ENCODE data around the gene AOPEP. TPM values are rescaled to one million over a fixed set of nuclear protein-coding genes. Genes with fewer than 3 reads are reported as not detected.
A peak's percentile ranks its signal among the peaks of the same experiment; 100 is the strongest.

Gene AOPEP
- total RNA-seq, 4 donors from 2014 or later, result 252 to 375 (median 312) TPM

DNA sequence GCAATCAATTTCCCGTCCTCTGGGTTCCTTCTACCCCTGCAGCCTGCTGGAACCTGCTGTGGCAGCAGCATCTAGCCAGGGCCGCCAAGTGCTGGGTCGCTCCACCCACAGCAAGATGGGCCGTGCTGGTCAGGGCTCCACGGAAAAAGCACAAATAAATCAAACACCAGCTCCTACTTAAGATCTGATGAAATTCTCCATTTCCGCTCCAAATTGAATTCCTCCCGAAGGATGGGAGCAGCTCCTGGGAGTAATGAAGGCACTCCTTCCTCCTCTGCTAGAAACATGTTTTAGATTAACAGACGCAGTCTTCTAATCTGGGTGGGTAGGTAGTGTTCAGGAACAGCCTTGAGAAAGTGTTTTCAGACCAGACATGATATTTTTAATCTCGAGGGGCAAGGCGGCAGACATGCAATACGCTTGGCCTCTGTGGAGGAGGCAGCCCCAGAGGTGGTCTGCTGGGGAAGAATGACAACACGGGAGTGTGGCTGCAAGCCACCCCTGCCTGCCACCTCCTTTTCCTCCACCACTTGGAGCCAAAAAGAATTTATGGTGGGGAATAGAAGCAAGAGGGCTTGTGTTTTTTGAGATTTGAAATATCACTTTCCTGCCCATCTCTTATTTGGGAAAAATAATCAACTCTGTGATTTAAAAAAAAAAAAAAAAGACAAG, 194.1 kb downstream of the AOPEP start:
- Histone ChIP-seq H3K9me3 (no peaks in the 10 kb centered on the region), H3K4me3 (no peak overlapping the region), H3K27ac (peak overlapping the region; percentile 82 to 90 (median 84)), H3K4me1 (peaks cover 7 to 57% (median 41%) of the 10 kb centered on the region in 3 donors), H3K27me3 (no peaks in the 10 kb centered on the region), H3K36me3 (no peaks in the 10 kb centered on the region)
- TF ChIP-seq, protein P1, sequence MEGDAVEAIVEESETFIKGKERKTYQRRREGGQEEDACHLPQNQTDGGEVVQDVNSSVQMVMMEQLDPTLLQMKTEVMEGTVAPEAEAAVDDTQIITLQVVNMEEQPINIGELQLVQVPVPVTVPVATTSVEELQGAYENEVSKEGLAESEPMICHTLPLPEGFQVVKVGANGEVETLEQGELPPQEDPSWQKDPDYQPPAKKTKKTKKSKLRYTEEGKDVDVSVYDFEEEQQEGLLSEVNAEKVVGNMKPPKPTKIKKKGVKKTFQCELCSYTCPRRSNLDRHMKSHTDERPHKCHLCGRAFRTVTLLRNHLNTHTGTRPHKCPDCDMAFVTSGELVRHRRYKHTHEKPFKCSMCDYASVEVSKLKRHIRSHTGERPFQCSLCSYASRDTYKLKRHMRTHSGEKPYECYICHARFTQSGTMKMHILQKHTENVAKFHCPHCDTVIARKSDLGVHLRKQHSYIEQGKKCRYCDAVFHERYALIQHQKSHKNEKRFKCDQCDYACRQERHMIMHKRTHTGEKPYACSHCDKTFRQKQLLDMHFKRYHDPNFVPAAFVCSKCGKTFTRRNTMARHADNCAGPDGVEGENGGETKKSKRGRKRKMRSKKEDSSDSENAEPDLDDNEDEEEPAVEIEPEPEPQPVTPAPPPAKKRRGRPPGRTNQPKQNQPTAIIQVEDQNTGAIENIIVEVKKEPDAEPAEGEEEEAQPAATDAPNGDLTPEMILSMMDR (IDR thresholded peaks at IDR 0.05), result no peak
- TF ChIP-seq POLR2AphosphoS5 (IDR thresholded peaks at IDR 0.05), result peak; percentile 43
- 29% methylated on average over 10 of the region's 12 CpGs; no CpG with 5 or more reads in 1 of the 2 donors for WGBS, 2 donors (ENCODE audit: low coverage in 1 of 2)
- peak; percentile 66 for ATAC-seq

DNA sequence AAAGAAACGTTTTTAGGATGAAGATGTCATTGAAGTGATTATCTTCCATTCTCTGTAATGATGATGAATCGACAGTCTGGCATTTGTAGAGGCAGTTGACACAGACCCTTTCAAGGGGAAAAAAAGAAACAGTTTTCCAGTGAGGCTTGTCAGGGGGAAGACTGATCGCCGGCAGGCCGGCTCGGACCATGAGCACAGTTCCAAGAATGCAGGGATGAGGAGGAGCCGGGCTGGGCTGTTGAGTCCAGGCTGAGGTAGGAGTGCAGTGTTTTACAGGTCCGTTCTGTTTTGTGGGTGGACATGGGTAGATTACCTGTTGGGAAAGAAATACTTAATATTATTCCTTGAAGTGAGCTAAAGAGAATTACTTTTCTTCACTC, 194.6 kb downstream of the AOPEP start:
- WGBS, 2 donors (ENCODE audit: low coverage in 1 of 2), result 19 to 25% methylated on average over 4 to 8 of the region's 8 CpGs
- Histone ChIP-seq H3K27ac (peak overlapping the region; percentile 82 to 90 (median 84)), H3K9me3 (no peaks in the 10 kb centered on the region), H3K4me3 (no peak overlapping the region), H3K36me3 (no peaks in the 10 kb centered on the region), H3K4me1 (peaks cover 7 to 57% (median 41%) of the 10 kb centered on the region in 3 donors), H3K27me3 (no peaks in the 10 kb centered on the region)
- TF ChIP-seq, protein P1 (IDR thresholded peaks at IDR 0.05), result no peak
- TF ChIP-seq POLR2AphosphoS5 (IDR thresholded peaks at IDR 0.05), result peak; percentile 49
- ATAC-seq, result peak; percentile 20

DNA sequence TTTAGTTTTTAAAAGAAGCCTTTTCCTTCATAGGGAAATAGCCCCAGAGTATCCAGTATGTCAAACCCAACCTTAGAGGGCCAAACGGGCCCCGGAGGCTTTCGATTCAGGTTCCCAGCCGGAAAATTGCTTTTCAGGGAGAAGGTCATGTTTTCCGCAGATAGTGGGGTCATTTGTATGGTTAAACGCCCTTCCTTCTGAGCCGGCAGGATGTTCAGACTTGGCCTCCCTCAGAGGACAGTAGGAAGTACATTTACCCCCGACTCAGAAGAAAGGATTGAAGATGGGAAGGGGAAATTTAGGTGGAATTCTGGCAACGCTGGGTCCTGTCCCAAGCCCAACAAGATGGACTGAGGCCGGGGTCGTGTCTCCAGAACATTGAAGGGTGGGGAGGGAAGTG, 195.2 kb downstream of the AOPEP start:
- 54 to 69% methylated on average over 3 to 8 of the region's 11 CpGs for WGBS, 2 donors (ENCODE audit: low coverage in 1 of 2)

DNA sequence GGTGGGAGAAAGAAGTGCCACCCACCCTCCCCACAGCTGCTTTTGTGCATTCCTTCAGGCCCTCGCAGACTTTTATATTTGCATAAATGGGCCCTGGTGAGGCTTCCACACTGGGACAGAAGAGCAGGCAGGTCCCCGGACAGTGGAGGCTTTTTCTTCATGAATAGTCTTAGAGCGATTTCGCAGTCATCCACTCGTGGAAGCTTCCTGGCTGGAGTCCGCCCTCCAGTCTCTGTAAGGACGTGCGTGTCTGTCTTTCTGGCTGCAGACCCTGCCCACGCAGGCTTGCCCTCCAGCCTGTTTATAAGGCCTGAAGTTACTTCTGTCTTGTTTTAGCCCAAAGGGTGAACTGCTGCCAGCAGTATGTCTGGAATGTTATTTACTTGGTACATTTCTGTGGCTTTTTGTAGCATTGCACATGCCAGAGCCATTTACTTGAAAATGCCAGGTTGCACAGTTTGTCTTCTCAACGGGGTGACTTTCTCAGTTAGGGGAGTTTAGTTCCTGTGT, 195.7 kb downstream of the AOPEP start:
- Histone ChIP-seq H3K27me3 (no peaks in the 10 kb centered on the region), H3K27ac (peak overlapping the region; percentile 82 to 90 (median 84)), H3K36me3 (no peaks in the 10 kb centered on the region), H3K9me3 (no peaks in the 10 kb centered on the region), H3K4me1 (peaks cover 7 to 57% (median 41%) of the 10 kb centered on the region in 3 donors), H3K4me3 (no peak overlapping the region)
- ATAC-seq, result peak; percentile 40
- TF ChIP-seq EP300 (IDR thresholded peaks at IDR 0.05), result no peak
- peak; percentile 97 for TF ChIP-seq POLR2AphosphoS5 (IDR thresholded peaks at IDR 0.05)
- no peak for TF ChIP-seq POLR2A (IDR thresholded peaks at IDR 0.05)
- WGBS, 2 donors (ENCODE audit: low coverage in 1 of 2), result 0 to 24% methylated on average over 1 to 10 of the region's 10 CpGs

More for the DNA sequence above, 195.2 kb downstream of the AOPEP start:
- Histone ChIP-seq H3K27ac (peak overlapping the region; percentile 82 to 90 (median 84)), H3K27me3 (no peaks in the 10 kb centered on the region), H3K4me3 (no peak overlapping the region), H3K9me3 (no peaks in the 10 kb centered on the region), H3K36me3 (no peaks in the 10 kb centered on the region), H3K4me1 (peaks cover 7 to 57% (median 41%) of the 10 kb centered on the region in 3 donors)
- no peak for ATAC-seq
- TF ChIP-seq POLR2A (IDR thresholded peaks at IDR 0.05) (no peak), EP300 (IDR thresholded peaks at IDR 0.05) (no peak), POLR2AphosphoS5 (IDR thresholded peaks at IDR 0.05) (no peak)
- TF ChIP-seq, protein P1 (IDR thresholded peaks at IDR 0.05), result no peak

DNA sequence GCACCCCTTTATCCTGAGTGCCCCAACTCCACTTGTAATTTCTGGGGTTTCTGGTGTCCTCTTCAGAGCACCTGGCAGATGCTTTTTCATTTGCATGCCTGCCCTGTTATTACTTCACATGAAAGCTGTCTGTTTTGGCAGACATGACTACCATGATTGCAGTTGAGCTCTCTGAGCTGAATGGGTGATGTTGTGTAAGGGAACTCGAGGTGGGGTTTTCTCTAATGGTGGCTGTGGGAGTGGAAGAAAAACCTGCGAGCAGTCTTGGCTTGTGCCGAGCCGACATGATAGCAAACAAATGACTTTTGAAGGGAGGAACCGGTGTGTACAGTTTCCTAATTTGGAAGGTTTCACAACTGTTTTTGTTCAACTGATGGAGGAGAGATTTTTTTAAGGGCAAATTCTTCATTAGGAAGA, 196.2 kb downstream of the AOPEP start:
- peak overlapping the region; percentile 82 to 90 (median 84) for H3K27ac ChIP-seq
- H3K9me3 ChIP-seq, result no peaks in the 10 kb centered on the region
- H3K27me3 ChIP-seq, result no peaks in the 10 kb centered on the region
- peak; percentile 72 for TF ChIP-seq POLR2AphosphoS5 (IDR thresholded peaks at IDR 0.05)
- no peak for TF ChIP-seq EP300 (IDR thresholded peaks at IDR 0.05)
- TF ChIP-seq, protein P1 (IDR thresholded peaks at IDR 0.05), result no peak
- ATAC-seq, result peak; percentile 83
- peaks cover 7 to 57% (median 41%) of the 10 kb centered on the region in 3 donors for H3K4me1 ChIP-seq
- WGBS, 2 donors (ENCODE audit: low coverage in 1 of 2), result 16 to 30% methylated on average over 3 to 5 of the region's 5 CpGs
- no peak overlapping the region for H3K4me3 ChIP-seq
- no peaks in the 10 kb centered on the region for H3K36me3 ChIP-seq

All from gastroesophageal sphincter (tissue), 4 donors.